GM13977 (cell line): ENCODE data around the gene POU3F2.

Experiments
- DNase-seq: peaks from one replicate; pipeline ENCODE4 v3.0.0; 2012; ENCODE audit warnings: low spot score
- in situ Hi-C: fragments of 300-500 bp; cut with MboI; formaldehyde crosslinking; loops from one replicate; pipeline ENCODE4 v1.12.0; 2022; ENCODE audit warnings: low sequenced_read_pairs, low pct_unique_long_range_greater_than_20kb, mixed read lengths, inconsistent platforms; ENCODE audit not compliant: unreplicated experiment
- TF ChIP-seq, protein P1 (sequence below): IDR thresholded peaks from 2 replicates; pipeline ENCODE4 v1.5.1; 2012; ENCODE audit warnings: mild to moderate bottlenecking, control low read depth; ENCODE audit not compliant: insufficient read depth; ENCODE audit errors: extremely low read depth, missing control alignments

POU3F2 gene

DNA sequence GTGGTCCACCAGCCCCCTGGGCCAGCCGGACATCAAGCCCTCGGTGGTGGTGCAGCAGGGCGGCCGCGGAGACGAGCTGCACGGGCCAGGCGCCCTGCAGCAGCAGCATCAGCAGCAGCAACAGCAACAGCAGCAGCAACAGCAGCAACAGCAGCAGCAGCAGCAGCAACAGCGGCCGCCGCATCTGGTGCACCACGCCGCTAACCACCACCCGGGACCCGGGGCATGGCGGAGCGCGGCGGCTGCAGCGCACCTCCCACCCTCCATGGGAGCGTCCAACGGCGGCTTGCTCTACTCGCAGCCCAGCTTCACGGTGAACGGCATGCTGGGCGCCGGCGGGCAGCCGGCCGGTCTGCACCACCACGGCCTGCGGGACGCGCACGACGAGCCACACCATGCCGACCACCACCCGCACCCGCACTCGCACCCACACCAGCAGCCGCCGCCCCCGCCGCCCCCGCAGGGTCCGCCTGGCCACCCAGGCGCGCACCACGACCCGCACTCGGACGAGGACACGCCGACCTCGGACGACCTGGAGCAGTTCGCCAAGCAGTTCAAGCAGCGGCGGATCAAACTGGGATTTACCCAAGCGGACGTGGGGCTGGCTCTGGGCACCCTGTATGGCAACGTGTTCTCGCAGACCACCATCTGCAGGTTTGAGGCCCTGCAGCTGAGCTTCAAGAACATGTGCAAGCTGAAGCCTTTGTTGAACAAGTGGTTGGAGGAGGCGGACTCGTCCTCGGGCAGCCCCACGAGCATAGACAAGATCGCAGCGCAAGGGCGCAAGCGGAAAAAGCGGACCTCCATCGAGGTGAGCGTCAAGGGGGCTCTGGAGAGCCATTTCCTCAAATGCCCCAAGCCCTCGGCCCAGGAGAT, 1.0 kb downstream of the POU3F2 start:
- DNase-seq, result no peak
- in situ Hi-C loops, result loop anchor here (25.0 kb wide), 2 partner anchors 777 to 1627 kb away; partner anchors contain the start of genes PRDM13 and SIM1
- TF ChIP-seq, protein P1, sequence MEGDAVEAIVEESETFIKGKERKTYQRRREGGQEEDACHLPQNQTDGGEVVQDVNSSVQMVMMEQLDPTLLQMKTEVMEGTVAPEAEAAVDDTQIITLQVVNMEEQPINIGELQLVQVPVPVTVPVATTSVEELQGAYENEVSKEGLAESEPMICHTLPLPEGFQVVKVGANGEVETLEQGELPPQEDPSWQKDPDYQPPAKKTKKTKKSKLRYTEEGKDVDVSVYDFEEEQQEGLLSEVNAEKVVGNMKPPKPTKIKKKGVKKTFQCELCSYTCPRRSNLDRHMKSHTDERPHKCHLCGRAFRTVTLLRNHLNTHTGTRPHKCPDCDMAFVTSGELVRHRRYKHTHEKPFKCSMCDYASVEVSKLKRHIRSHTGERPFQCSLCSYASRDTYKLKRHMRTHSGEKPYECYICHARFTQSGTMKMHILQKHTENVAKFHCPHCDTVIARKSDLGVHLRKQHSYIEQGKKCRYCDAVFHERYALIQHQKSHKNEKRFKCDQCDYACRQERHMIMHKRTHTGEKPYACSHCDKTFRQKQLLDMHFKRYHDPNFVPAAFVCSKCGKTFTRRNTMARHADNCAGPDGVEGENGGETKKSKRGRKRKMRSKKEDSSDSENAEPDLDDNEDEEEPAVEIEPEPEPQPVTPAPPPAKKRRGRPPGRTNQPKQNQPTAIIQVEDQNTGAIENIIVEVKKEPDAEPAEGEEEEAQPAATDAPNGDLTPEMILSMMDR, result no peak

DNA sequence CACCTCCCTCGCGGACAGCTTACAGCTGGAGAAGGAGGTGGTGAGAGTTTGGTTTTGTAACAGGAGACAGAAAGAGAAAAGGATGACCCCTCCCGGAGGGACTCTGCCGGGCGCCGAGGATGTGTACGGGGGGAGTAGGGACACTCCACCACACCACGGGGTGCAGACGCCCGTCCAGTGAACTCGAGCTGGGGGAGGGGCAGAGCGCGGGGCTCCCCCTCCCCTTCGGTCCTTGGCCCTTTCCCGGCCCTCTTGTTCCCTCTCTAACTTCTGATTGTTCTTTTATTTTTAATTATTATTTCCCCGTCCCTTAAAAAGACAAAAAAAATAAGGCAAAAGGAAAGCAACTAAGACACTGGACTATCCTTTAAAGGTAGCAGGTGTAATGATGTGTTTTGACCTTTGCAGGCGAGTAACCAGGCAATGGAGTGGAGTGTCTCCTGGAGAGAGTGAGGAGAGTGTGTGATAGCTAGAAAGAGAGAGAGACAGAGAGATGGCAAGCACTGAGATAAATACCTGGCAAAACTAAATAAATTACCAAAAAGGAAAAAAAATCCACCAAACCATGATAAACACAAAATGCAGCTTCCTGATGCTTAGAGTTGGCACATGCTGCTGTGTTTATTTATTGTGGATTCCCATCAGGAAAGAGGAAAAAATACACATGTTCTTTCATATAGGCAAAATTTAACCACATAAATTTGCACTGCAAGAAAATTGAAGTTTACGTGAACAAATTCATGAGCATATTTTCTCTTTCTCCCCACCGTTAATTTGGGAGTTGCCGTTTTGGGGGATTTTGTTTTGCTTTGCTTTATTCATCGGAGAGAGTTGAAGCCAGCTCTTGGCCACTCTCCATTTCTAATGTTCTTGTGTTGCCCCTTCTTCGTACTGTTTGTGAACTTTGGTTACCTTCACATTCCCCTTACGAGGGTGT, 1.9 kb downstream of the POU3F2 start:
- in situ Hi-C loops, result loop anchor here (25.0 kb wide), 2 partner anchors 776 to 1626 kb away; partner anchors contain the start of genes PRDM13 and SIM1
- DNase-seq, result no peak
- TF ChIP-seq, protein P1, result no peak

DNA sequence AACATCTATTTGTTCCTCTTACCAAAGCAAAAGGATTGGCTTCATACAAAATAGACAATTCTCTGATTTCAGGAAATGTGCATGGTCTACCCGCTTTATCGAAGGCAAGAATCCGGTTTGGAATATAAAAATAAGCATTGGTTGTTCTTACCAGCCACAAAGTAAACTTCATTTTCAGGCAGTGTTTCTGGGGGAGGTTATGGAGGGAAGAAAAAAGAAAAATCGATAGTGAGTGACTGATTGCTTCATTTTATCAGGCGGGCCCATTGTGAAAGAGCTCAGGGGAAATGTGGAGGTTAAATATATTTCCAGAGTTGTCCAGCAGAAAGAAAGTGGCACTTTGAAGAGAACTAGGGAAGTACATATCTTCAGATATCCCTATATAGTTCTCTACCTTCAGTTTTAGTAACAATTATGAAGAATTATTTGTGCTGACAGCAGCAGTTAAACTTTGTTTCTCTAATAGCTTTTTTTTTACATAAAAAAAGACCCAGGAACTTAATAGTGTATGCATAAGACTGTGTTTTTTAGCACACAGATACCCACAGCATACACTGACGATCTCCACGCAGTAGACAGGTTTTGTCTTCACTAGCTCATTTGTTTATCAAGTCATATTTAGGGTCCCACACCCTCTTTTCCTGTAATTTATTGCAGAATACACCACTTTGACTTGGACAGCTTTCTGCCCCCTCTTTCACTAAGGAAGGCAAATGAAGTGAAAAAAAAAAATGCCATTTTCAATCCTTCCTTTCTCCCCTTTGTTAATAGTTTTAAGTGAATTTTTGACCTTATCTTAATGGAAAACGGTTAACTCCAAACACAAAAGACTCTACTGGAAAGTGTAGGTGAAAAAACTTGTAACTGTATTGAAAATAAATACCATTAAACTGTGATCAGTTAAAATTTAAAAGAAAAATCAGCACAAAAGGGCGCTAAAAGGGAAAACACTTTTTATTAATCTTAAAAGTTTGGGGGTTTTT, 2.9 kb downstream of the POU3F2 start:
- TF ChIP-seq, protein P1, result no peak
- in situ Hi-C loops, result loop anchor here (25.0 kb wide), 2 partner anchors 775 to 1625 kb away; partner anchors contain the start of genes PRDM13 and SIM1

DNA sequence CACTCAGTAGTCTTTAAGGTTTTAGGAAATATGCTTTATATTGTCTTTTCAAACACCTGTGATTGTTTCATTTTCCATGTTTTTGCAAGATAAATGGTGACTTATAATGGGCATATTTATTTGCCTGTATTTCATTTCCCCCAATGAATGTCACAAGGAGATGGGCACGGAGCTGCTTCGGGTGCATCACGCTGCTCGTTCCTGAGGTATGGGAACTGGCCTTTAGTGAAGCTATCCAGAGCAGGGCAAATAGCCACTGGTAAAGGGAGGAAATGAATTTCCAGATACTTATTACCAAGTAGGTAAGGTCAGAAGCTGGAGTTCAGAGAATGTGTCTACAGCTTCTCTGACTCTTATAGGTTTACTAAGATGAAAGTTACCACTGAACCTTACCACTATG, 3.7 kb downstream of the POU3F2 start:
- no peak for DNase-seq
- in situ Hi-C loops, result loop anchor here (25.0 kb wide), 2 partner anchors 774 to 1624 kb away; partner anchors contain the start of genes PRDM13 and SIM1
- TF ChIP-seq, protein P1, result no peak

More for the DNA sequence above, 2.9 kb downstream of the POU3F2 start:
- DNase-seq, result no peak

DNA sequence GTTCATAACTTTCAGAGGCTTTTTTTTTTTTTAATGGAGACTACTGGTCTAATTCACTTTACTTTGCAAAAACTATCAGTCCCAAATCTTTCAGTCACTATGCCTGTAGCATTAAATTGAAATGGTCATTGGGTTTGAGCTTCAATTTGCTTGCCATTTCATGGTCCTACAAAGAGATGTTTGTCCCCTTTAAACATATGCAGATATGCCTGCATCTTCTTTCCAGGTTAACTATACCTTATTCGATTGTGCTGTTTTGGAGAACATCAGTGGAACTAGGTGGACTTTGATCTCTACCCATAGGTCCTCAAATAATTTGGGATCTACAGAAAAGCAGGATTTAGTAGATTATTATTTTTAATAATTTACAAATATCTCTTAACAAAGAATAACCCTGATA, 4.6 kb downstream of the POU3F2 start:
- DNase-seq, result no peak
- TF ChIP-seq, protein P1, result no peak
- in situ Hi-C loops, result loop anchor here (25.0 kb wide), 2 partner anchors 773 to 1623 kb away; partner anchors contain the start of genes PRDM13 and SIM1
